EL (cell line): ENCODE data around the gene PTGES.
A peak's percentile ranks its signal among the peaks of the same experiment; 100 is the strongest.

Source experiments
- DNase-seq: peaks from one replicate; pipeline ENCODE4 v3.0.0-alpha.2; 2016

The PTGES gene

DNA sequence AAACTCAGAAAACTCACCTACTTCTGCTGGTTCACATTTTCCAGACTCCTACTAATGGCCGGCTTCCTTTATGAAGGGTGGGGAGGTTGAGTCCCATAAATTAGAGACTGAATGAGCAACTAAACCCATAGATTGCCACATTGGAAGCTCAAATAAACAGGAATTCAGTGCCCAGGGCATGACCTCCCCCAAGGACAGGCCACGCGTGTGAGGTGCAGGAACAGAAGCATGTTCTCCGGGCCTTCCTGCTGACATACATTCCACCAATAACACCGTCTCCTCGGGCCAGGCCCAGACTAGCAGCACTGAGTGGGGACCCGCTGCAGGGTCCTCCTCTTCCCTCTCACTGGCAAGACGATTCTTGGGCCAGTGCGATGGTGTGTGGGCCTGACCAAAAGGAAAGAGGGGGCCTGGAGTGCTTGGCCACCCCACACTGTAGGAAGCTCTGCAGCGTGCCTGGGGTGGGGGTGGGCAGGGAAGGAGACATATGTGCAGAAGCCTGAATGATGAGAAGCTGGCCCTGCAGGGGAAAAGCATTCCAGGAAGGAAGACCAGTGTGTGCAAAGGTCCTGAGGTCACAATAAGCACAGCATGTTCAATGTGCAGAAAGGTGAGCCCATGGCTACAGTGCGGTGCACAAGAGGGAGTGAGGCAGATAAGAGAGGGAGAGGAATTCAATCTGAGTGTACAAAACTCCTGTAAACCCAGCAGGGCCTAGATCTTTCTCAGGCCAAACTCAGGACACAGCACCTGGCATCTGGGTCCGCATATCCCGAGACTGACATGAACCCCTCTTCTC lies 12.0 kb downstream of the PTGES start:
- no peak for DNase-seq

DNA sequence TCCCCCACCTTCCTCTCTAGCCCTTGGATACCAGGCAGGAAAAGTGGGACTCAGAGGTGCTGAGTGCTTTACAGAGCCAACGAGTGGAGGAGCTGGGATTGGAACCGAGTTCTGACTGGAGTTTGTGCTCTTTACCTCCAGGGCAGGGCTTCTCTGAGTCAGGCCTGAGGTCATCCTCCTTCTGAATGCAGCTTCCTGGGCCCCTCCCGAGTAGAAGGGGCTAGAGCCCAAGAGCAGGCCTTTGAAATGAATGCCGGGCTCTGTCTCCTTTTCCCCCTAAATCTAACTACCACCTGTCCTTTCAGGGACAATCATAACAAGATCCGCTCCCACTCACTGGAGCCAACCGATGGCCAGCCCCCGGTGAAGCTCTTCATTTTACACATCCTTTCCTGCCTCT lies 12.7 kb downstream of the PTGES start:
- no peak for DNase-seq

DNA sequence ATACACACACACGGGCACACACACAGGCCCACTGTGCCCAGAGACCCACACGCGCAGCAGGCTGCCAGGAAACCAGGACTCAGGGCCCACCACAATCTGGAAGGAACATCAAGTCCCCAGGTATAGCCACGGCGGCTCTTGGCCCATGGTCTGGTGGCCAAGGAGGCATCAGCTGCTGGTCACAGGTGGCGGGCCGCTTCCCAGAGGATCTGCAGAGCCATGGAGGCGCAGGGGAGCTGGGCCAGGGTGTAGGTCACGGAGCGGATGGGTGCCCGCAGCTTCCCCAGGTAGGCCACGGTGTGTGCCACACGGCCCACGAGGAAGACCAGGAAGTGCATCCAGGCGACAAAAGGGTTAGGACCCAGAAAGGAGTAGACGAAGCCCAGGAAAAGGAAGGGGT lies 13.4 kb downstream of the PTGES start:
- DNase-seq = no peak

DNA sequence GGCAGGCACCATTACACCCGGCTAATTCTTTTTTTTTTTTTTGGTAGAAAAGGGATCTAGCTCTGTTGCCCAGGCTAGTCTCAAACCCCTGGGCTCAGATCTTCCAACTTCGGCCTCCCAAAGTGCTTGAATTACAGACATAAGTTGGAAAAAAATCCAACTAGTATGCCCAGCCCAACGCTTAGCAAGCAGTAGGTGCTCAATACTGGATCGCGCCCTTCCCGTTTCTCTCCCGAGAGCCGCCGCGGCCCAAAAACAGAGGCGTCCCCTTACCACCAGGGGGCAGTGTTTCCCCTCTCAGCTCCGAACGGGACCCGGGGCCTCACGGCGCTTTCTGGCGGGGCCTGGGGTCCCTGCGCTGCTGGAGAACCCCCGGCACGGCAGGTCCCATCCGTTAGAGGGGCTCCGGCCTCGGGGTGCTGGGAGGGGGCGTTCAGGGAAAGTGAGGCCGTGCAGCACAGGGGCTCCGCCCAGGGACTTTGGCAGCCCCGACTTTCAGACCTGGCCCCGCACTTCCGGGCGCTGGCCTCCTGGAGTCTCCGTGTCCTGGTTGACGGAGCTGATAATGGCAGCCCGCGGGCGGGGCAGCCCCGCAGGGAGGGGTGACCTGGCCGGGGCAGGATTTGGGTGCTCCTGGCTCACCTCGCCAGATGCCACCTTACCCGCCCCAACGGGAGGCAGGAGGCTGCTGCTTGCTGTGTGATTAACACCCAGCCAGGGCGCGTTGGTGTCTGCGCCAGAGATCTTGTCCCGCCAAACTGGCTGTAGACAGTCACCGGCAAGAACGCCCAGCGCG lies 15.2 kb downstream of the PTGES start:
- DNase-seq = peak; percentile 75

DNA sequence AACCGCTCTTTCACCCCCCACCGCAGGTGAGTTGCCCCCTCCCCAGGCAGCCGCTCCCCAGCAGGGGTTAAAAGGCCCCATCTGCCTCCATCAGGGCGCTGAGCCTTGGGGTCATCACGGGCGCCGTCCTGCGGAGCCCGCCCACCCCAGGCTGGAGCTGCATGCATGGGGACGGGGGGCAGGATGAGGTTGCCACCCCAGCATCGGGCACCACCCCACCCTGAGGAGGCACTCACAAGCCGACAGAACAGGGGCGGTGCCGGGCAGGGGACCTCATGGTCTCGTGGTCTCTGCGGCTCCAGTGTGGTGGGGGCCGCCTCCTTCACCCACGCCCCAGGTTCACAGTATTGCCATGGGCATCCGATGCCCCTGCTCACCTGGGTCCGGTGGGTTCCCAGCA lies 16.5 kb downstream of the PTGES start:
- DNase-seq = no peak

DNA sequence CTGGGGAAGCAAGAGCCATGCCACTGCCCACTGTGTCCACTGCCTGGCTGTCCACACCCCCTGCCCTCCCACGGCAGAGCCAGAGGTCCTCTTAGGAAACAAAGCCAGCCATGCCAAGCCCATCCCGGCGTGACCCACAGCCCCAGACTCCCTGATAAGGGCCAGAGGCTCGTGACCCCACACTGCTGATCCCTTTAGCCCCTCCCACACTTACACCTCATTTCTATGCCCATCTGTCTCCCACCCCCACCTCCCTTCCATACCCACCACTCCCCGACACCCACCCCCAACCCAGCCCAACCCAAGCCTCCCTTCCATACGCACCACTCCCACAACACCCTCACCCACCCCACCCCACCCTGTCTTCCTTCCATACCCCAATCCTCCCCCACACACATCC lies 17.3 kb downstream of the PTGES start:
- no peak for DNase-seq

DNA sequence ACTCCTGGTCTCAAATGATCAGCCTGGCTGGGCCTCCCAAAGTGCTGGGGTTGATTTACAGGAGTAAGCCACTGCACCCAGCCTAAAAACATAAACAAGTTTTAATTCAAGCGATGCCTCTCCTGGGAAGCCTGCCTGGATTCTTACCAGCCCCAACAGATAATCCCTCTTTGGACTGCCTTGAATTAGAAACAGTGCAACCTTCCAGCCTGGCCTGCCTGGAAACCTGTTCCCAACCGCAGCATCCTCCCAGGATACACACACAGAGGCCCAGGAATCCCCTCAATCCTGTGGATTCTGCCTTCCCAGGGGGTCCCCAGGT lies 19.2 kb downstream of the PTGES start:
- DNase-seq = no peak

DNA sequence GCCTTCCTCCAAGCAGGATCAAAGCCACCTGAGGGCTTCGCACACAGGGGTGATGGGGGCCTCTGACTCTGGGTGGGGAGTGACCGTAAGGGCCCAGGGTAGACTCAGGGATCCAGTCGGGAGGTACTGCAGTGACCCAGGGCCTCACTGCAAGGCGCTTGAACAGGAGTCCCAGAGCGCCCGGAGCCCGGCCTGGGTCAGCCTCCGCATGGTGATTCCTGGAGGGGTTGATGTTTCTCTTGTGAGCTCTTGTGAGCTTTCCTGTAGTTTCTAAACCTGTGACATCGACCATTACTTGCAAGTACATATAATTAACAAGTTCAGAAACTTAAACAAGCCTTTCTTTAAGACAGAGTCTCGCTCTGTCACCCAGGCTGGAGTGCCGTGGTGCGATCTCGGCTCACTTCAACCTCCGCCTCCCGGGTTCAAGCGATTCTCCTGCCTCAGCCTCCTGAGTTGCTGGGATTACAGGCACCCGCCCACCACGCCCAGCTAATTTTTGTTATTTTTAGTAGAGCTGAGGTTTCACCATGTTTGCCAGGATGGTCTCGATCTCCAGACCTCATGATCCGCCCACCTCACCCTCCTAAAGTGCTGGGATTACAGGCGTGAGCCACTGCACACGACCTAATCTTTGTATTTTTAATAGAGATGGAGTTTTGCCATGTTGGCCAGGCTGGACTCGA lies 19.8 kb downstream of the PTGES start:
- no peak for DNase-seq

DNA sequence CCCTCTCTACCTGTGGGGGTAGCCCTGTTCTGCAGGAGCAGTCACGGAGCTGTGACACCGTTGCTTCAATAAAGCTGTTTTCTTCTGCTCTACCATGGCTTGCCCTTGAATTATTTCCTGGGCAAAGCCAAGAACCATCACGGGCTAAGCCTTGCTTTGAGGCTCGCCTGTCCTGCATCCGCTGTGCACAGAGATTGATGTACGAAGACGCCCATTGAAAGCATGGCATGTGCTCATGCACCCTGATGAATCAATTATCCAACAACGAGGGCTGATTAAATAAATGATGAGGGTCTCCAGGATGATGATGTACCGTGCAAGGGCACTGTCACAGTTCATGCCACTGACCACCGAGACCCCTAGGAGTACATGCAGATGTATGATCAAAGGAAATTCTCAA lies 20.7 kb downstream of the PTGES start:
- DNase-seq = no peak

DNA sequence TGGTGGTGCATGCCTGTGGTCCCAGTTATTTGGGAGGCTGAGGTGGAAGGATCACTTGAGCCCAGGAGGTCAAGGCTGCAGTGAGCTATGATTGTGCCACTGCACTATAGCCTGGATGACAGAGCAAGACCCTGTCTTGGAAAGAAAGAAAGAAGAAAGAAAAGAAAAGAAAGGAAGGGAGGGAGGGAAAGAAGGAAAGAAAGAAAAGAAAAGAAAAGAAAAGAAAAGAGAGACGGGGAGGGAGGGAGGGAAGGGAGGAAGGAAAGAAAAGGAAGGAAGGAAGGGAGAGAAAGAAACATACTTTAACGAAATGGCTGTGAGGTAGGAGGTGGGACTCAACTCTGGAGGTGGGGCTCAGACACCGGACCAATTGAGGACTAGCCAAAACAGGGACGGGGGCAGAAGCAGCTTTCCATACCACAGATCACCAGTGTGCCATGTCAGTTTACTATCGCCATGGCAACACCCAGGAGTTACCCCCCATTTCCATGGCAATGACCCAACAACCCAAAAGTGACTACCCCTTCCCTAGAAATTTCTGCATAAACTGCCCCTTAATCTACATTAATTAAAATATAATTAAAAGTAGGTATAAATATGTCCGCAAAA lies 21.3 kb downstream of the PTGES start:
- DNase-seq = no peak

DNA sequence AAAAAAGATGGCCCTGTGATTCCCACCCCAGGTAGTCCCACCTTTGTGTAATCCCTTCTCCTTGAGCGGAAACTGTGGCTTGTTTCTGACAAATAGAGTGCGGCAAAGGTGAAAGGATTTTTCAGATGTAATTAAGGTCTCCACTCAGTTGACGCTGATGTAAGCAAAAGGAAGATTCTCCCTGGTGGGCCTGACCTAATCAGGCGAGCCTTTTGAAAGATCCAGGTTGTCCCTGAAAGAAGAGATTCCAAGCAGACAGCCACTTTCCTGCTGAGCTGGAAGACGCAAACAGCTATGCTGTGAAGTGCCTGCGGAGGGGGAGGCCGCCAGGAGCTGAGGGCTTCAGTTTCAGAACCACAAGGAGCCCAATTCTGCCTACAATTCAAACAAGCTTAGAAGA lies 24.1 kb downstream of the PTGES start:
- no peak for DNase-seq

DNA sequence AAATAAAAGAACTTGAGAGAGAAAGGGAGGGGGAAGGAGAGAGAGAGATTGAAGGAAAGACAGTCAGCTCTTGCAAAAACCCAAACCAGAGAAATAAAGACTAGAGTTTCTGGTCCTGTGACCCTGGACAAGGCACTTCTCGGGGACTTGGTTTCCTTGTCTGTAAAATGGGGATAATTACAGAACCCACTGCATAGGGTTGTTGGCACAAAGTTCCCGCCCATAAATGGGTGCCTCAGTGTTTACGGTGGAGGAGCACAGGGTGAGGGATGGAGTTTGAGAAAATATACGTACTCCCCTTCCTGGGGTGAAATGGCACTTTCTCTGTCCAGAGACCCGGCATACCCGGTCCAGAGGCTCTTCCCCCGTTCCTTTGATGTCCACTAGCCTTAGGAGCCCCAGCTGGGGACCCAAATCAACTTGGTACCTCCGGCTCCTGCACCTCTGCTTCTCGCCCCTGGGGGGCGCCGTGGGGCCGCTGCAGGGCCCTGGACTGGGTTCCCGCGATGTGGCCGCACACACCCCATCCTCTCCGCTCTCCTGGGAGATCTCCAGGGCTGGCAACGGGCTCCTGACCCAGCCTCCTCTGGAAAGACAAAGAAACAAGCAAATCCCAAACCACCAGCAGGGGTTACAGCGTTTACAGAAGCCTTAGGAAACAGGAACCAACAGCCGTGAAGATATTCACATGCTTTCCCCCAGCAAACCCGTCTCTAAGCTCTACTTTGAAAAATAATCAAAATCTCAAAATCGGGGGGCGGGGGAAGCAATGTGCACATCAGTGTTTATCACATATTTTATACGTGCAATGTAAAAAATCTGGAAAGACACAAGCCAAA lies 26.3 kb downstream of the PTGES start:
- peak; percentile 83 for DNase-seq

DNA sequence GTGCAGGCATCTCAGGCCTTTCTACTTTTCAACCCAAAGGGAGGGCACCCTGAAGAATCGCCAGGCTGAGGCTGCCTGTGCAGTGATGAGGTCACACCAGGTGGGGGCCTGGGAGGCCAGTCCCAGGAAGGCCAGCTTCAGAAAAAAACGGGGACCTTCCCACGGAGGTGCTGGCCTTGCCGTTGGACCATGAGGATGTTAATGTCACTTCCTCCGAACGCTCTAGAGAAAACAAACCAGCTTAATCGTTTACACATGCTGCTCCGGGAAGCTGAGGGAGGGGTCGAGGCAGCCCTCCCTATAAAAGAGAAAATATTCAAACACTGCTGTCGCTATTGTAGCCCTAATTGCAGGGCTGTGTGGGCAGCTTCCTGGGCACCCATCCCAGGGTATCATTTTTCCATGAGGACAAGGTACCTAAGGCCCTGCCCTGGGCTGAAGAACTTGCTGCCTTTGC lies 27.0 kb downstream of the PTGES start:
- DNase-seq = no peak

DNA sequence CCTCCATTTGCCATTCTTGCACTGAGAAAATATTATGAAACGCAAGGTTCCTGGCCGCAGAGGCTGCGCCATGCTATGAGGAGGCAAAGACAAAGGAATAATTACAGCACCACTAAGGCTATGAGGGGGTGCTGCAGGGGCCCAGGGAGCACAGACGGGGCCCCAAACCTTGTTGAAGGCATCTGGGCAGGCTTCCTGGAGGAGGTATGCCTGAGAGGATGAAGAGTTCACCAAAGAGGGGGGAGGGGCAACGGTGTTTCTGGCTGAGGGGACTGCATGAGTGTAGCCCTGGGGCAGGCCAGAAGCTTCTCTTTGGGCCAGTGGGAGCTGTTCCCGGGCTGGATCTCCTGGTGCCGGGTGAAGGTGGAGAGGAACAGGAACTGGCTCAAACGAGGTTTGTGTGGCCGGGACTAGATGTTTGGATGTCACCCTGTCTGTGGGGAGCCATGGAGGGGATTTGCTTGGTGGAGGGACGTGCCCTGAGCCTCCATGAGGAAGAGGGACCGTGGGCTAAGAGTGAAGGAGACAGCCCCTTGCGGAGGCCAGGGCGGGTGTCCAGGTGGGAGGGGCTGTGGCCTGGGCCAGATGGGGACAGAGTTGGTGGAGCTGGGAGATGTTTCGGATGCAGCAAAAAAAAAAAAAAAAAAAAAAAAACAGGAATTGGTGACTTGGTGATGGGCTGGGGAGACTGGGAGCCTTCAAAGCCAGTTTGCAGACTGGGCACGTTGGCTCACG lies 28.2 kb downstream of the PTGES start:
- no peak for DNase-seq

DNA sequence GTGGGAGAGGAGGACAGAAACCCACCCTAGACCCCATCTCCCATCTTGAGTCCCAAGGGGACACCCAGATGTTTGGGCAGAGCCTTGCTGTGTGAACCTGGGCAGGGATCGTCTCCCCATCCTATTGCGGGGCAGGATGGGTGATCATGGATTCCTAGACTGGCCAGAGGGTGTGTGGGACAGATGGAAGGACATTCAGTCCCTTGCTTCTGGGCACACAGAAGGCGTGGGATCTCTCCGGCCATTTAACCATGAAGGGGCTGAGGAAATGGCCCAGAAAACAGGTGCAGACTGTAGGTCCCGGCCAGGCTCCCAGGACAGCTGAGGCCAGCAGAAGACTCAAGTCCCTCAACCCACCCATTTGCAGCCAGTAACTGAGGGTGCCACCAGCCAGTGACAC lies 29.9 kb downstream of the PTGES start:
- DNase-seq = no peak

DNA sequence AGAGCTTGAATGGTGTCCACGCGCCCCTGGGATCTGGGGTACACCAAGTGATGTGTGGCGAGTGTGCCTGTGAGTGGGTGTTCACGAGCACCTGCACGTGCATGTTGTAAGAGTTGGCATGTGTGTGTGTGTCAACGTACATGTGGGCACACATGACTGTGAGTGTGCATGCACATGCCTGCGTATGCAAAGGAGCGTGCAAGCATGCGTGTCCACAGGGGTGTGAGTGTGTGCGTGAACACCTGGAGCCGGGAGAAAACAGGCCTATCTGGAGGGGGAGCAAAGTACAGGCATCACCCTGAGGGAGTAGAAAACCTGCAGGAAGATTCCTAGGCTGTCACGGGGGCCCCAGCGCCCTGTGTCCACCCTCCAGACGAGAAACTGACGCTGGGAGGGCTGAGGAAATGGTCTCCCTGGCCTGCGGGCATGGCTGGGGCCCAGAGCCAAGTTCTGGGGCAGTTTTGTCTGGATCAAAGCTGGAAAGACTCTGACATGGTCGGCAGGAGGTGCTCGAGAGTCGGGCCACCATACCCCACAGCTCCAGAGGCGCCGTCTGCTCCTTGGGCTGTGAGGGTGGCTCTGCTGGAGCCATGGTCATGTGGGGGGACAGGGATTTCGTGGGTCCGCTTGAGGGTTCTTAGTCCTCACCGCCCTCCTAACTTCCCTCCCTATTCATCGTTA lies 31.8 kb downstream of the PTGES start:
- DNase-seq = no peak

DNA sequence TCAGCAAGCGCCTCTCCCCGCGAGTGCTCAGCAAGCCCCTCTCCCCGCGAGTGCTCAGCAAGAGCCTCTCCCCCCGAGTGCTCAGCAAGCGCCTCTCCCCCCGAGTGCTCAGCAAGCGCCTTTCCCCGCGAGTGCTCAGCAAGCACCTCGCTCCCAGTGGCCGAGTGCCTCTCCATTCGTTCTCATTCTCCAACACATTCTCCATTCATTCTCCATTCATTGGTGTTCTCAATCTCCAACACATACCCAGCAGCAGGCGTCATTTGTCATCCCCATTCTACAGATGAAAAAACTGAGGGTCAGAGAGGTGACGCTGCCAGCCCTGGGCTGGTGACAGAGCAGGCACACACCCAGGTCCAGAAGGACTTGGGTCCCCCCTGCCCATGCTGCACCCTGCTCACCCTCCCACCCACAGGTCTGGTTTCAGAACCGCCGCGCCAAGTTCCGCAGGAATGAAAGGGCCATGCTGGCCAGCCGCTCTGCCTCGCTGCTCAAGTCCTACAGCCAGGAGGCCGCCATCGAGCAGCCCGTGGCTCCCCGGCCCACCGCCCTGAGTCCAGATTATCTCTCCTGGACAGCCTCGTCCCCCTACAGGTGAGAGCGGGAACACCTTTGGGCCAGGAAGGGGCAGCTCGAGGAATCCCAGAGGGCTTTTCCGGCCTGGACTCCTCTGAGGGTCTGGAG lies 32.5 kb downstream of the PTGES start:
- DNase-seq = no peak

DNA sequence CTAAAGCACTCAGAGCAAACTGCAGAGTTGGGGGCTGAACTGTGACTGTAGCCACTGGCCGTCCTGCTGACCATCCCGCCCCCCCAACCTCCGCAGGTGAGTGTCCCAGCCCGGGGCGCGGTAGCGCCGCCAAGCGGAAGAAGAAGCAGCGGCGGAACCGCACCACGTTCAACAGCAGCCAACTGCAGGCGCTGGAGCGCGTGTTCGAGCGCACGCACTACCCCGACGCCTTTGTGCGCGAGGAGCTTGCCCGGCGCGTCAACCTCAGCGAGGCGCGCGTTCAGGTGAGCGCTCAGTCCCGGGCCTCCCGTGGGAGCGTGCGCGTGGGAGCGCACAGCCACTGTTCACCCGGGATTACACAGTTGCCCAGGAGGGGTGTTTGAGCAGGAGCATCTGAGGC lies 33.7 kb downstream of the PTGES start:
- DNase-seq = no peak

DNA sequence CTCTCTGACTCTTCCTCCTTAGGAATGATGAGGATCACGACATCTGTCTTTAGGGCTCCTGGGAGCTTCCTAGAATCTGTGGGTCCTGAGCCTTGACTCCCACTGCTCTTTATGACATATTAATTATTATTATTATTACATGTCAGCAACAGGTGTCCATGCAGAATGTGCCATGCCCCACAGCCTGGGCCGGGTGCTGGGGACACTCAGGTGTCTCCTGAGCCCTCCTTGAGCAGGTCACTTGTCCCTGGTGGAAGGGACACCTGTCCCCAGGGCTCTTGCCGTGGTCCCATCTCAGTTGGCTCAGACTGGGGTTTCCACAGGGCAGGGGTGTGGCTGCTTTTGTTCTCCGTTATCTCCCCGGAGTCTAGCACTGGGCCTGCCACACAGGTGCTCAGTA lies 34.2 kb downstream of the PTGES start:
- DNase-seq = no peak

DNA sequence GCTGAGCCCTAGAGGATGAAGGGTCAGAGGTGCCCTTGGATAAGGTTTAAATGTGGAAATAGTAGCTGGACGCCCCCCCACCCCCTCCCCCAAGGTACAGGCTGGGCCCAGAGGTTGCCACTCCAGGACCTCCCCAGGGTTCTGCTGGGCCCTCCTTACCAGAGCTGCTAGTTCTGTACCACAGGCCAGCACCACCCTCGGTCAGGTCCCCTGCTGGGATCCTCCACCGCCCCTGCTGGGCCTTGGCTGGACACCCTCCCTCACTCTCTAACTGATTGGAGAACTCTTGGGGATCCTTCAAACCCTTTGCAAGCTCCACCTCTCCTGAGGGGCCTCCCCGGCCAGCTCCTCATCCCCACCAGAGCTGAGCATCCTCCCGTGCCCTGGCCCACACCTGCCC lies 34.9 kb downstream of the PTGES start:
- no peak for DNase-seq

DNA sequence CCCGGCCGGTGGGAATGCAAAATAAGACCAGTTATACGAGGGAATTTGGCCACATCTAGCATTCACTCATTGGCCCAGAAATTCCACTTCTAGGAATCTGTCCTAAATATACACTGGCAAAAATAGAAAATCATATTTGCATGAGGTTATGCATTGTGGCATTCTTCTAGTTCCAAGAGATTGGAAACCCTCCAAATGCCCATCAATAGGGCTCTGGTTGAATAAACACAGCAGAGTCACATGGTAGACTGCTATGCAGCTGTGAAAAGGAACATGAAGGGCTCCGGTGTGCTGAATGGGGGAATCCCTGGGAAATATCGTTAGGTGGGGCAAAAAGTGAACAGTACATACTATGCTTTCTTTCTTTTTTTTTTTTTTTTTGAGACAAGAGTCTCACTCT lies 36.8 kb downstream of the PTGES start:
- DNase-seq = peak; percentile 50
